HG02852 (cell line): ENCODE results near the gene TRMT11.
"Not testable (repeated sequence)": the region's sequence is repeated elsewhere in the genome, so short reads cannot be mapped to it uniquely, and the experiment has no call there.

Experiments used
- ATAC-seq: cut with Tn5 transposase; IDR thresholded peaks from one replicate; pipeline ENCODE4 v1.9.1; 2021; ENCODE audit warnings: mild to moderate bottlenecking, moderate library complexity; ENCODE audit not compliant: unreplicated experiment

TRMT11 gene

GRCh38 chr6:125986301-125987025 is at the start of gene TRMT11:
Gene TRMT11, plus strand, starts transcription at chr6:125986540. Its CDS starts 11 bp downstream, at chr6:125986551.
- ATAC-seq: peak; percentile 98

GRCh38 chr6:125939026-125939425 is 47.3 kb upstream of the TRMT11 start:
- ATAC-seq: no peak

- ATAC-seq: no peak
These were observed 46.5 kb upstream of the TRMT11 start for GRCh38 chr6:125939791-125940190.

- ATAC-seq: no peak
These were observed 45.9 kb upstream of the TRMT11 start for GRCh38 chr6:125940247-125941041.

- ATAC-seq: no peak
These were observed 43.4 kb upstream of the TRMT11 start for GRCh38 chr6:125942672-125943527.

- no peak for ATAC-seq
These were observed 42.6 kb upstream of the TRMT11 start for GRCh38 chr6:125943528-125944433.

GRCh38 chr6:125944434-125944816 is 41.9 kb upstream of the TRMT11 start:
- ATAC-seq: no peak

- no peak for ATAC-seq
These were observed 41.4 kb upstream of the TRMT11 start for GRCh38 chr6:125944896-125945295.

GRCh38 chr6:125945378-125946141 is 40.8 kb upstream of the TRMT11 start:
- ATAC-seq: no peak

- no peak for ATAC-seq
These were observed 38.7 kb upstream of the TRMT11 start for GRCh38 chr6:125947615-125948014.

- no peak for ATAC-seq
These were observed 37.9 kb upstream of the TRMT11 start for GRCh38 chr6:125948455-125948854.

GRCh38 chr6:125949069-125949468 is 37.3 kb upstream of the TRMT11 start:
- ATAC-seq: no peak

GRCh38 chr6:125950293-125950692 is 36.0 kb upstream of the TRMT11 start:
- ATAC-seq: no peak

GRCh38 chr6:125950716-125951115 is 35.6 kb upstream of the TRMT11 start:
- not testable (repeated sequence) for ATAC-seq

- no peak for ATAC-seq
These were observed 35.0 kb upstream of the TRMT11 start for GRCh38 chr6:125951323-125951722.

- ATAC-seq: no peak
These were observed 33.4 kb upstream of the TRMT11 start for GRCh38 chr6:125952764-125953501.

GRCh38 chr6:125953502-125953875 is 32.9 kb upstream of the TRMT11 start:
- no peak for ATAC-seq

- ATAC-seq: no peak
These were observed 31.5 kb upstream of the TRMT11 start for GRCh38 chr6:125954735-125955339.
